IMR-90 (cell line): Measurements from ENCODE around the gene DRC7. TPM values are rescaled to one million over a fixed set of nuclear protein-coding genes. Genes with fewer than 3 reads are reported as not detected.

Experiments
- ATAC-seq: fragments of 200-7000 bp; cut with Tn5 transposase; 2 replicates; pipeline ENCODE4 v1.9.1; 2020; ENCODE audit warnings: low read depth, mild to moderate bottlenecking, moderate library complexity
- BruUV-seq: library from RNA; stranded (reverse); fragments of 400-500 nt; replicated peaks from 2 replicates; lab custom pipeline; 2021; lab: Mats Ljungman, UMichigan
- CTCF ChIA-PET: fragments of 300-600 bp; formaldehyde crosslinking; extraction: SDS; loops from one replicate; lab custom pipeline; 2021; ENCODE audit warnings: antibody characterized with exemption; lab: Yijun Ruan, JAX
- POLR2A ChIA-PET: fragments of 300-600 bp; sonication (Branson Sonifier 250); formaldehyde crosslinking; loops from one replicate; lab custom pipeline; 2022; ENCODE audit warnings: antibody characterized with exemption; ENCODE audit not compliant: unreplicated experiment; lab: Charles Lee
- DNase-seq: peaks from one replicate; pipeline ENCODE4 v3.0.0; 2013
- H2AFZ ChIP-seq: replicated peaks from 2 replicates; pipeline ENCODE3; 2013; ENCODE audit warnings: low read length, mild to moderate bottlenecking; ENCODE audit not compliant: poor library complexity
- H2AK5ac ChIP-seq: 2 replicates; pipeline ENCODE4 v1.6.1; 2013; ENCODE audit warnings: low read depth, low read length, inconsistent platforms
- H2AK9ac ChIP-seq: replicated peaks from 2 replicates; pipeline ENCODE3; 2013; ENCODE audit warnings: mild to moderate bottlenecking, low read depth, low read length, moderate library complexity; ENCODE audit not compliant: poor library complexity
- H2BK120ac ChIP-seq: 2 replicates; pipeline ENCODE4 v1.6.1; 2013; ENCODE audit warnings: low read depth, low read length, inconsistent platforms
- H2BK15ac ChIP-seq: 3 replicates; pipeline ENCODE4 v1.6.1; 2013; ENCODE audit warnings: low read depth, low read length, inconsistent platforms
- H2BK20ac ChIP-seq: 2 replicates; pipeline ENCODE4 v1.6.1; 2013; ENCODE audit warnings: low read depth, mild to moderate bottlenecking, inconsistent platforms, low read length, moderate library complexity
- H2BK5ac ChIP-seq: 2 replicates; pipeline ENCODE4 v1.6.1; 2013; ENCODE audit warnings: mild to moderate bottlenecking, low read depth, low read length, inconsistent platforms; ENCODE audit not compliant: poor library complexity, severe bottlenecking
- H3K14ac ChIP-seq: replicated peaks from 2 replicates; pipeline ENCODE4 v1.6.1; 2013; ENCODE audit warnings: low read depth, low read length, inconsistent platforms
- H3K18ac ChIP-seq: 2 replicates; pipeline ENCODE4 v1.6.1; 2013; ENCODE audit warnings: low read depth, low read length, control low read depth
- H3K23ac ChIP-seq: 2 replicates; pipeline ENCODE4 v1.6.1; 2013; ENCODE audit warnings: low read depth, low read length, inconsistent platforms
- H3K27ac ChIP-seq: 2 replicates; pipeline ENCODE4 v1.5.1; 2013; ENCODE audit warnings: mild to moderate bottlenecking, control low read depth, low read length; ENCODE audit not compliant: insufficient read depth
- H3K27me3 ChIP-seq: 2 replicates; pipeline ENCODE4 v1.6.1; 2013; ENCODE audit warnings: low read length; ENCODE audit not compliant: control insufficient read depth, insufficient read depth
- H3K36me3 ChIP-seq: 2 replicates; pipeline ENCODE4 v1.6.1; 2013; ENCODE audit warnings: low read length, mixed read lengths; ENCODE audit not compliant: control insufficient read depth, insufficient read depth
- H3K4ac ChIP-seq: 2 replicates; pipeline ENCODE4 v1.6.1; 2013; ENCODE audit warnings: low read depth, low read length, inconsistent platforms
- H3K4me1 ChIP-seq: 2 replicates; pipeline ENCODE4 v1.6.1; 2013; ENCODE audit warnings: low read length, mixed read lengths; ENCODE audit not compliant: control insufficient read depth, insufficient read depth
- H3K4me2 ChIP-seq: 2 replicates; pipeline ENCODE4 v1.6.1; 2013; ENCODE audit warnings: low read depth, mild to moderate bottlenecking, control low read depth, low read length, moderate library complexity
- H3K4me3 ChIP-seq: 2 replicates; pipeline ENCODE4 v1.5.1; 2013; ENCODE audit warnings: low read depth, mild to moderate bottlenecking, control low read depth, low read length, moderate library complexity; ENCODE audit not compliant: insufficient read depth
- H3K56ac ChIP-seq: 2 replicates; pipeline ENCODE4 v1.6.1; 2013; ENCODE audit warnings: low read length, inconsistent platforms; ENCODE audit not compliant: insufficient read depth; ENCODE audit errors: extremely low read depth
- H3K79me1 ChIP-seq, 2 experiments: 2 replicates each; pipeline ENCODE4 v1.6.1; 2013; ENCODE audit warnings: low read length in 2 of 2, inconsistent platforms in 1 of 2, low read depth in 1 of 2
- H3K9ac ChIP-seq: 2 replicates; pipeline ENCODE4 v1.6.1; 2013; ENCODE audit warnings: low read depth, low read length, control low read depth
- H3K9me1 ChIP-seq: 2 replicates; pipeline ENCODE4 v1.6.1; 2013; ENCODE audit warnings: low read length, inconsistent platforms; ENCODE audit not compliant: insufficient read depth
- H3K9me3 ChIP-seq: 2 replicates; pipeline ENCODE4 v1.6.1; 2013; ENCODE audit warnings: low read length; ENCODE audit not compliant: control insufficient read depth, insufficient read depth
- H4K20me1 ChIP-seq: 2 replicates; pipeline ENCODE4 v1.6.1; 2013; ENCODE audit warnings: low read length, inconsistent platforms; ENCODE audit not compliant: insufficient read depth
- H4K5ac ChIP-seq: 2 replicates; pipeline ENCODE4 v1.6.1; 2013; ENCODE audit warnings: mild to moderate bottlenecking, low read depth, low read length, control low read depth
- H4K8ac ChIP-seq, 2 experiments: 2 replicates each; pipeline ENCODE4 v1.6.1; 2013; ENCODE audit warnings: low read depth in 2 of 2, low read length in 2 of 2, control low read depth in 1 of 2, inconsistent platforms in 1 of 2
- H4K91ac ChIP-seq: 2 replicates; pipeline ENCODE4 v1.6.1; 2013; ENCODE audit warnings: low read depth, low read length, inconsistent platforms; ENCODE audit not compliant: insufficient read depth
- BHLHE40 ChIP-seq: fragments of 150-350 bp; IDR thresholded peaks from 2 replicates; pipeline ENCODE4 v1.6.1; 2016; ENCODE audit warnings: mild to moderate bottlenecking, low read depth, low read length
- CEBPB ChIP-seq: IDR thresholded peaks from 2 replicates; pipeline ENCODE4 v1.6.1; 2012; ENCODE audit warnings: low read depth, low read length, improper control_type of control experiment
- CHD1 ChIP-seq: IDR thresholded peaks from 2 replicates; pipeline ENCODE4 v1.6.1; 2012; ENCODE audit warnings: low read depth, low read length, improper control_type of control experiment
- CTCF ChIP-seq: conservative IDR thresholded peaks from 2 replicates; pipeline ENCODE4 v1.5.1; 2012; ENCODE audit warnings: mild to moderate bottlenecking, low read depth, low read length, improper control_type of control experiment
- ELK1 ChIP-seq: fragments of 150-350 bp; IDR thresholded peaks from 2 replicates; pipeline ENCODE4 v1.6.1; 2016; ENCODE audit warnings: low read depth, mild to moderate bottlenecking, low read length, moderate library complexity, borderline replicate concordance
- FOS ChIP-seq: fragments of 150-350 bp; IDR thresholded peaks from 2 replicates; pipeline ENCODE4 v1.6.1; 2016; ENCODE audit warnings: low read depth, low read length
- MAFK ChIP-seq: IDR thresholded peaks from 2 replicates; pipeline ENCODE4 v1.6.1; 2012; ENCODE audit warnings: low read depth, low read length, improper control_type of control experiment
- MAZ ChIP-seq: IDR thresholded peaks from 2 replicates; pipeline ENCODE4 v1.6.1; 2012; ENCODE audit warnings: low read depth, mild to moderate bottlenecking, low read length, improper control_type of control experiment, moderate library complexity, borderline replicate concordance
- MXI1 ChIP-seq: IDR thresholded peaks from 2 replicates; pipeline ENCODE4 v1.6.1; 2012; ENCODE audit warnings: low read depth, mild to moderate bottlenecking, low read length, moderate library complexity, borderline replicate concordance
- NFE2L2 ChIP-seq: fragments of 150-350 bp; IDR thresholded peaks from 2 replicates; pipeline ENCODE4 v1.6.1; 2016; ENCODE audit warnings: low read depth, mild to moderate bottlenecking, low read length
- POLR2A ChIP-seq: IDR thresholded peaks from 2 replicates; pipeline ENCODE4 v1.6.1; 2012; ENCODE audit warnings: mild to moderate bottlenecking, low read depth, low read length
- RAD21 ChIP-seq: IDR thresholded peaks from 2 replicates; pipeline ENCODE4 v1.6.1; 2012; ENCODE audit warnings: low read length, improper control_type of control experiment
- RCOR1 ChIP-seq: IDR thresholded peaks from 2 replicates; pipeline ENCODE4 v1.6.1; 2012; ENCODE audit warnings: mild to moderate bottlenecking, low read length, improper control_type of control experiment; ENCODE audit not compliant: insufficient replicate concordance
- RFX5 ChIP-seq: IDR thresholded peaks from 2 replicates; pipeline ENCODE4 v1.8.0; 2012; ENCODE audit warnings: low read depth, mild to moderate bottlenecking, low read length, moderate library complexity
- SMC3 ChIP-seq: fragments of 150-350 bp; IDR thresholded peaks from 2 replicates; pipeline ENCODE4 v1.6.1; 2016; ENCODE audit warnings: low read depth, mild to moderate bottlenecking, antibody characterized with exemption, low read length, moderate library complexity
- USF2 ChIP-seq: fragments of 150-350 bp; IDR thresholded peaks from 2 replicates; pipeline ENCODE4 v1.6.1; 2017; ENCODE audit warnings: mild to moderate bottlenecking, antibody characterized with exemption, low read length, low read depth
- WGBS, 2 experiments: methylation state at CpG; one replicate each; pipeline versions ENCODE4 v1.1.5 to v1.1.7; 2013; ENCODE audit warnings: missing lambda C conversion rate in 2 of 2; ENCODE audit not compliant: insufficient read length in 1 of 2; ENCODE audit errors: extremely low coverage in 2 of 2; 5-methylcytosine and 5-hydroxymethylcytosine counted together
- dilution Hi-C: fragments of 300-500 bp; cut with HindIII; formaldehyde crosslinking; loops from one replicate; pipeline ENCODE4 v1.14.3; 2018; ENCODE audit warnings: low sequenced_read_pairs; ENCODE audit not compliant: unreplicated experiment
- in situ Hi-C: fragments of 300-500 bp; cut with MboI; formaldehyde crosslinking; loops from 3 replicates; pipeline ENCODE4 v1.14.3; 2019; ENCODE audit warnings: low sequenced_read_pairs, inconsistent platforms, mixed read lengths
- intact Hi-C: fragments of 100-400 bp; cut with micrococcal nuclease; formaldehyde crosslinking; loops from 2 replicates; pipeline ENCODE4 v1.10.0; 2022
- polyA plus RNA-seq, 3 experiments: library from polyadenylated mRNA; depleted of rRNA; stranded (reverse); fragments of >200 nt; gene quantifications; 2 replicates each; pipeline ENCODE4 v1.2.3, GENCODE V29; 2012; ENCODE audit warnings: low replicate concordance in 1 of 3
- total RNA-seq: library from RNA; depleted of rRNA; stranded (reverse); fragments of >200 nt; gene quantifications from 2 replicates; pipeline ENCODE4 v1.2.3, GENCODE V29; 2012

The DRC7 gene
- total and polyA plus RNA-seq, 2 of the 4 experiments (the other 2 are of a cell fraction): not detected

- ChIA-PET CTCF (interaction anchor here (1.0 kb wide), 1 partner anchor 123 kb away, joined by 6 read pairs; no protein-coding TSS in a partner anchor), POLR2A (no interaction called here)
- intact Hi-C loops: no loop called here
- Histone ChIP-seq H2BK15ac (no peak overlapping the region), H3K56ac (no peak overlapping the region), H4K5ac (no peak overlapping the region), H3K4ac (no peak overlapping the region), H3K9ac (no peak overlapping the region), H4K20me1 (no peaks in the 10 kb centered on the region), H2BK20ac (no peak overlapping the region), H3K79me1 (no peaks in the 10 kb centered on the region), H2BK120ac (no peak overlapping the region), H3K9me3 (no peaks in the 10 kb centered on the region), H3K4me3 (no peak overlapping the region), H2AK9ac (no peak overlapping the region), H3K4me2 (no peak overlapping the region), H2BK5ac (no peak overlapping the region), H3K14ac (no peak overlapping the region), H4K91ac (no peak overlapping the region), H2AFZ (no peak overlapping the region), H3K23ac (no peak overlapping the region), H3K18ac (no peak overlapping the region), H2AK5ac (no peak overlapping the region), H4K8ac (no peak overlapping the region), H3K36me3 (no peaks in the 10 kb centered on the region), H3K27ac (no peak overlapping the region), H3K9me1 (no peaks in the 10 kb centered on the region), H3K4me1 (no peaks in the 10 kb centered on the region), H3K27me3 (peaks cover 48% of the 10 kb centered on the region)
- TF ChIP-seq CEBPB (no peak), NFE2L2 (no peak), RFX5 (no peak), MAFK (no peak), MAZ (no peak), ELK1 (no peak), CHD1 (no peak), USF2 (no peak), CTCF (no peak), POLR2A (no peak), RCOR1 (no peak), BHLHE40 (no peak), RAD21 (no peak), SMC3 (no peak), FOS (no peak), MXI1 (no peak)
- ATAC-seq: no peak
- WGBS, 2 experiments: 67% methylated on average over 6 of the region's 8 CpGs; no CpG with 5 or more reads in 1 of the 2 experiments
- in situ Hi-C loops: no loop called here
- no peak for DNase-seq
- dilution Hi-C loops: no loop called here
- no TSS peak for BruUV-seq
Measured at GRCh38 chr16:57713596-57713995, 19.0 kb downstream of the DRC7 start.
